Stimulated activated naive CD8-positive, alpha-beta T cell treated with anti-CD3 and anti-CD28 coated beads, Interleukin-15, amount 100 ng/mL, for 72 hours (primary cell): ENCODE data around the gene CAMTA1.
"Not testable (repeated sequence)": the region's sequence is repeated elsewhere in the genome, so short reads cannot be mapped to it uniquely, and the experiment has no call there.

Experiments
- ATAC-seq: fragments of 150-1000 bp; cut with Tn5 transposase; 2 replicates; pipeline ENCODE4 v1.10.0; 2021; ENCODE audit warnings: mild to moderate bottlenecking, moderate library complexity
- DNase-seq, 2 donors: peaks; one replicate each; pipeline ENCODE4 v3.0.0; 2021 to 2022
- H3K27ac Mint-ChIP-seq, 2 donors: one replicate each; pipeline ENCODE4 v1.8.0; 2022; ENCODE audit warnings: mild to moderate bottlenecking in 2 of 2, mixed read lengths in 2 of 2, moderate library complexity in 2 of 2
- H3K27me3 Mint-ChIP-seq: one replicate; pipeline ENCODE4 v1.8.0; 2022; ENCODE audit warnings: mixed read lengths
- H3K4me1 Mint-ChIP-seq: one replicate; pipeline ENCODE4 v1.8.0; 2022; ENCODE audit warnings: mild to moderate bottlenecking, mixed read lengths
- H3K4me3 Mint-ChIP-seq, 2 donors: one replicate each; pipeline ENCODE4 v1.8.0; 2022; ENCODE audit warnings: mild to moderate bottlenecking in 2 of 2, mixed read lengths in 2 of 2, moderate library complexity in 1 of 2
- H3K9me3 Mint-ChIP-seq, 2 donors: one replicate each; pipeline ENCODE4 v1.8.0; 2022; ENCODE audit warnings: mixed read lengths in 2 of 2

Gene CAMTA1

DNA sequence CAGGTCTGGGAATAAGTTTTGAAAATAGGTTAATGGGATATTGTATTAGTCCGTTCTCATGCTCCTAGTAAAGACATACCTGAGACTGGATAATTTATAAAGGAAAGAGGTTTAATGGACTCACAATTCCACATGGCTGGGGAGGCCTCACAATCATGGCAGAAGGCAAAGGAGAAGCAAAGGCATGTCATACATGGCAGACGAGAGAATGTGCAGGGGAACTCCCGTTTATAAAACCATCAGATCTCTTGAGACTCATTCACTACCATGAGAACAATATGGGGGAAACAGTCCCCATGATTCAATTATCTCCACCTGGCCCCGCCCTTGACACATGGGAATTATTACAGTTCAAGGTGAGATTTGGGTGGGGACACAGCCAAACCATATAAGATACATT is 60.5 kb downstream of the CAMTA1 start:
- not testable (repeated sequence) for H3K4me3 Mint-ChIP-seq, ATAC-seq, H3K27ac Mint-ChIP-seq, H3K27me3 Mint-ChIP-seq, DNase-seq, H3K9me3 Mint-ChIP-seq, H3K4me1 Mint-ChIP-seq

DNA sequence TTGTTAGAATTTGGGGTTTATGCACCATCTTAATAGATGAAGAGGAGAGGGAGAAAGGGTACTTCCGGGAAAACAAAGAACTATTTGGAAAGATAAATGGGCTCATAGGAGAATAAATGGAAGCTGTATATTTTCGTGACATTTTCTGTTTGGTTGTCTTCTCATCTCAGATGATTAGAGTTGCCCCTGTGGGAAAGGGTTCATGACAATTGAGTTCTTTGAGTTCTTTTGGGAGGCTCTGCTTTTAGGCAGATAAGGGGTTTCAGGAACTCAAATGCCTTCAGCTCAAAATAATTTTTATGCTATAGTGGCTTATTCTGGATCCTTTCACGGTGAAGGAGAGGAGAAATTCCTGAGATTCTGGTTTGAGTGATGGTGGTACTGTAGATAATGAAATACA is 63.6 kb downstream of the CAMTA1 start:
- H3K9me3 Mint-ChIP-seq, result peaks cover 5 to 6% of the 10 kb centered on the region in 2 donors
- H3K4me3 Mint-ChIP-seq, result no peak overlapping the region
- H3K4me1 Mint-ChIP-seq, result no peaks in the 10 kb centered on the region
- ATAC-seq (no peak), DNase-seq (no peak)
- no peak overlapping the region for H3K27ac Mint-ChIP-seq
- H3K27me3 Mint-ChIP-seq, result no peaks in the 10 kb centered on the region

DNA sequence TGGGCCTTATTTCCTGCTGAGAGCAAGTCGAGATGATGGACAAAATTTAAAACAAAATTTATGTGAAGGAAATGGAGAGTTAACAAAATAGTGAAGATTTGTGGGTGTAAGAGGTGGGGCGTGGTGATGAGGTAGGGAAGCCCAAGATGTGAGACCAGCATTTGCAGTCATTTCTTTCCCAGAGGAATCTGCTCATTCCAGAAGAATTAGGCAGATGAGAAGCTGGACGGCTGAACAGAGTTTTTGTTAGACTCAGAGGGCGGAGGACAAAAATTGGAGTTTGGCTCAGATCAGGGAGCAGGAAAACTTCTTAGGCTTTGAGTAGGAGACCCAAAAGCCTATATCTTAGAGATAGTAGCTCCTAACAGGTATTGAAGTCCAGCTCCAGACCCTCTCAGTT is 65.3 kb downstream of the CAMTA1 start:
- ATAC-seq (no peak), DNase-seq (no peak)
- Mint-ChIP-seq H3K27me3 (no peaks in the 10 kb centered on the region), H3K4me1 (no peaks in the 10 kb centered on the region), H3K9me3 (peaks cover 3 to 9% of the 10 kb centered on the region in 2 donors), H3K4me3 (no peak overlapping the region), H3K27ac (no peak overlapping the region)

DNA sequence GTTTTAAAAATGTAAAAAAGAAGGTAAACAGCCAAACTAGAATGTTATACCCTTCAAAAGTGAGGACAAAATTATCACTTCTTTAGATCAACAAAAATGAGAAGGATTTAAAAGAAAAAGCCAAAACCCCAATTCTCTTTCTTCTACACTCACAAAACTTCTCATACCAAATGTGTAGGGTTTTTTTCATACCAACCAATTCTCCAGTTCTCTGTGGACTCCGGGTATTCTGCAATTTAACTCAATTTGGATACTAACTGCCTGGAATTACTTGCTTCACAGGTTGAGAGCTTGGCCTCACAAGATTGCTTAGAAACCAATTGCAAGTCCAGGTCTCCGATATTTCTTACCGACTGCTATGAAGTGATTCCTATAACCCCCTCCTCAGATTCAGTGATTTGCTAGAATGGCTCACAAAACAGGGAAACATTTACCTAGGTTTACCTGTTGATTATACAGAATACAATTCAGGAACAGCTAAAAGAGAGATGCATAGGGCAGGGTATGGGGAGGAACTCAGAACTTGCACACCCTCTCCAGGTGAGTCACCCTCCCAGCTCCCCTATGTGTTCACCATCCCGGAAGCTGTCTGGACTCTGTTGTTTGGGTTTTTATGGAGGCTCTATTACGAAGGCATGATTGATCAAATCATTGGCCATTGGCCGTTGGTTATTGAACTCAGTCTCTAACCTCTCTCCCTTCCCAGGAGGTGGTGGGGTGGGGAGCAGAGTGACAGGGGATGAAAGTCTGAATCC is 67.1 kb downstream of the CAMTA1 start:
- Mint-ChIP-seq H3K4me1 (peaks cover 6% of the 10 kb centered on the region), H3K9me3 (peaks cover 0 to 5% of the 10 kb centered on the region in 2 donors), H3K4me3 (no peak overlapping the region), H3K27ac (no peak overlapping the region), H3K27me3 (no peaks in the 10 kb centered on the region)
- no peak for DNase-seq
- ATAC-seq, result no peak

DNA sequence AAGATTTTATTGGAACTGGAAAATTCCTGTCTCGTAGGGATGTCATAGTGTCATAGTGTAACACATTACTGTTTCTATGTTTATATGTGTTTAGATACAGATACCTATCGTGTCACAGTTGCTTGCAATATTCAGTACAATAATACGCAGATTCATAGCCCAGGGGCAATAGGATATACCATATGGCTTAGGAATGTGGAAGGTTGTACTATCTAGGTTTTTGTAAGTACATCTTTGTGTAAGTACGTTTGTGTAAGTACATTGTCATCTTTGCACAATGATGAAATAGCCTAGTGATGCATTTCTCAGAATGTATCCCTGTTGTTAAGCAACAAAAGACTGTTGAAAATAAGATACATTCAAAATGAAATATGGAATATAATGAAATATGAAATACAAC is 68.9 kb downstream of the CAMTA1 start:
- no peaks in the 10 kb centered on the region for H3K27me3 Mint-ChIP-seq

DNA sequence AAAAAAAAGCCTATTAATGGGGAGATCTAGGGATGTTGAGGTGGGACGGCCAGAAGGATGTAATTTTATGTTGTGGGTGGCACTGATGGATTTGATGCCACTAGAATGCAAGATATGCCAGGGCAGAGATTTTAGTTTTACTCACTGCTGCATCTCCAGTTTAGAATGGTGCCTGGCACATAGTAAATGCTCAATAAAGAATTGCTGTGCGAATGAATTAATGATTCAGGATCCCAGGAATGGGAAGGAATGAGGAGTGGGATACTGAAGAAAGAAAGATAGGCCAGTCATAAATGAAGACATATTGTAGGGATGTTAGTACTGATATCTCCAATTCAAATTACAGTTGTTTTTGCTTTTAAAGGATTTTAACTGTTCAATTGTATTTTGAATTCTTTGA is 72.6 kb downstream of the CAMTA1 start:
- no peak overlapping the region for H3K4me3 Mint-ChIP-seq
- DNase-seq (no peak), ATAC-seq (no peak)
- peaks cover 15% of the 10 kb centered on the region for H3K4me1 Mint-ChIP-seq
- no peaks in the 10 kb centered on the region for H3K27me3 Mint-ChIP-seq
- no peak overlapping the region for H3K27ac Mint-ChIP-seq
- H3K9me3 Mint-ChIP-seq, result peaks cover 0 to 5% of the 10 kb centered on the region in 2 donors

More for the DNA sequence above, 68.9 kb downstream of the CAMTA1 start:
- Mint-ChIP-seq H3K4me3 (no peak overlapping the region), H3K27ac (no peak overlapping the region), H3K4me1 (peaks cover 6% of the 10 kb centered on the region), H3K9me3 (peaks cover 0 to 5% of the 10 kb centered on the region in 2 donors)
- ATAC-seq (no peak), DNase-seq (no peak)

DNA sequence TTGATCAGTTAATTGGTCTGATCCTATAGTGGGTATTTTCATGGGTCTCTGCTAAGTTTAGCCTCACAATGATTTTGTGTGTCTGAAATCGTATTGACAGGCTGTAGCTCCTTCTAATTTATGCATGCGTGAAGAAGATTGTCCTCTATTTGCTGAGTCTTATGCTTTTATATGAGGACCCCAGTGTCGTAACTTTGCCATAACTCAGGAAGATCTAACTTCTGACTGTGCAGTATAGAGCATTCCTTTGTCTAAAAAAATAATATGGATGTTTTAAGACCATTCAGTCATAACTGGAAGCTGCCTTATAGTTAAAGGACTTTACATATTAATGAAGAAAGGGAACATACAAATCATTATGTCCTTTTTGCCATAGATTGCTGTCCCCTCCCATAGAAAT is 73.3 kb downstream of the CAMTA1 start:
- Mint-ChIP-seq H3K9me3 (peaks cover 0 to 5% of the 10 kb centered on the region in 2 donors), H3K27ac (no peak overlapping the region), H3K4me1 (peaks cover 15% of the 10 kb centered on the region), H3K4me3 (no peak overlapping the region), H3K27me3 (no peaks in the 10 kb centered on the region)
- ATAC-seq (no peak), DNase-seq (no peak)

DNA sequence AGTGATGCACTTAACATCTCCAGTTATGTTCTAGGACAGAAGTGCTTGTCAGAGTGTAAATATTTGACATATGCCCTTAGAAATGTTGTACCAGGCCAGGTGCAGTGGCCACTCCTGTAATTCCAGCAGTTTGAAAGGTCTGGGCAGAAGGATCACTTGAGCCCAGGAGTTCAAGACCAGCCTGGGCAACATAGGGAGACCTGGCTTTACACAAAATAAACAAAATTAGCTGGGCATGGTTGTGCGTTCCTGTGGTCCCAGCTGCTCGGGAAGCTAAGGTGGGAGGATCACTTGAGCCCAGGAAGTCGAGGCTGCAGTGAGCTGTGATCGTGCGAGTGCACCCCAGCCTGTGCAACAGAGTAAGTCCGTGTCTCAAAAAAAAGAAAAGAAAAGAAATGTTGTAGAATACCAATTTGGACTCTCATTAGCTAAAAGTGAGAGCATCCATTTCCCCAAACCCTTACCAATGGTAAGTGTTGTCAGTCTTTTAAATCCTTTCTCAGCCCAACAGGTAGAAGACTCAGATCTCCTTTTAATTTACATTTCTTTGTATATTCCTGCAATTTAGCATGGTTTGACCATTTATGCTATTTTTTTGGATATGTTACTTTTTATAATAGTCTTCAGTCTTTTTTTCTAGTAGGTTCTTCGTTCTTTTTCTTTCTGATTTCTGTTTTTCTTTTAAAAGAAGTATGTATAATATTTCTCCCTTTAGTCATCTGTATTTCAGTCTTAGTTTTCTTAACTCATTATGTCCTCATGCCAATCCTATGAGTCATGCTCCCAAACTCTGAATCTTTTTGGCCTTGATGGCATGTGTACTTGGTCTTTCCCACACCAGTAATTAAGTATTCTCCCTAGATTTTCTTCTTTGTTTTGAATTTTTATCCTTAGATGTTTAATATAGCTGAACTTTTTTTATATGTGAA is 74.4 kb downstream of the CAMTA1 start:
- Mint-ChIP-seq H3K9me3 (peaks cover 0 to 5% of the 10 kb centered on the region in 2 donors), H3K27me3 (no peaks in the 10 kb centered on the region), H3K4me3 (no peak overlapping the region), H3K27ac (no peak overlapping the region), H3K4me1 (peaks cover 22% of the 10 kb centered on the region)
- ATAC-seq (no peak), DNase-seq (no peak)

DNA sequence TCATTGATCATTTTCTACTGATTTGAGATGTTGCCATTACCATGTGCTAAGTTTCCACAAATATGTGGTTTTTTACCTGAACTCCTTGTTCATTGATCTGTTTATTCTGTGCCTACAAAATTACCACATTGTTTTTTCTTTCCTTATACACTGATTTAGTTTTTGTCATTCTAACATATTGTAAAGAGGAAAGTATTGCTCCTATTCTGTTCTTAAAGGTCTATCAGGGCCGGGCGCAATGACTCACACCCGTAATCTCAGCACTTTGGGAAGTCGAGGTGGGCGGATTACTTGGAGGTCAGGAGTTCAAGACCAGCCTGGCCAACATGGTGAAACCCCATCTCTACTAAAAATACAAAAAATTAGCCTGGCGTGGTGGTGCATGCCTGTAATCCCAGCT is 75.1 kb downstream of the CAMTA1 start:
- Mint-ChIP-seq H3K27ac (no peak overlapping the region), H3K4me3 (no peak overlapping the region), H3K9me3 (peaks cover 0 to 2% of the 10 kb centered on the region in 2 donors), H3K4me1 (peaks cover 22% of the 10 kb centered on the region), H3K27me3 (no peaks in the 10 kb centered on the region)
- no peak for DNase-seq
- ATAC-seq, result no peak

DNA sequence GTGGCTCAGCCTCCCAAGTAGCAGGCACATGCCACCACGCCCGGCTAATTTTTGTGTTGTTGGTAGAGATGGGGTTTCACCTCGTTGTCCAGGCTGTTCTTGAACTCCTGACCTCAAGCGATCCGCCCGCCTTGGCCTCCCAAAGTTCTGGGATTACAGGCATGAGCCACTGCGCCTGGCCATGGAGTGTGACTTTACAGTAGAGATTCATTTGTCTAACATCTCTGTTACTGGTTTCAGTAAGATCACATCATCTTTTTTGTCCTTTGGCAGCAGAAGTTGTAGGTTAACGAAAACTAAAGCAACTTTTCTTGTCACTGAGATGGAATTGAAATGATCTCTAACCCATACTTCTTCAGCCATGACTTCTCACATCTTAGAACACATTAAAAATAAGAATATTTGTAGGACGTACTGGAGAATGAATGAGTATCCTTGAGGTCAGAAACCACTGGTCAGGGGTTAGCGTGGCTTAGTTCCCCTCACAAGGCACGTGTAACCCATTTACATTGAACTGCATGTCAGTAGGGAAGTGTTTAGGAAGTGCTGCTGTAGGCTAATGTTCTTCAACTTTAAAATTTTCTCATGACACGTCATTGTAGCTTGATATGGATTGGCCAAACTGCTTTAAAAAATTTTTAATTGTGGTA is 75.9 kb downstream of the CAMTA1 start:
- Mint-ChIP-seq H3K4me1 (peaks cover 22% of the 10 kb centered on the region), H3K27ac (no peak overlapping the region), H3K9me3 (no peaks in the 10 kb centered on the region), H3K27me3 (no peaks in the 10 kb centered on the region), H3K4me3 (no peak overlapping the region)
- no peak for DNase-seq
- ATAC-seq, result no peak

DNA sequence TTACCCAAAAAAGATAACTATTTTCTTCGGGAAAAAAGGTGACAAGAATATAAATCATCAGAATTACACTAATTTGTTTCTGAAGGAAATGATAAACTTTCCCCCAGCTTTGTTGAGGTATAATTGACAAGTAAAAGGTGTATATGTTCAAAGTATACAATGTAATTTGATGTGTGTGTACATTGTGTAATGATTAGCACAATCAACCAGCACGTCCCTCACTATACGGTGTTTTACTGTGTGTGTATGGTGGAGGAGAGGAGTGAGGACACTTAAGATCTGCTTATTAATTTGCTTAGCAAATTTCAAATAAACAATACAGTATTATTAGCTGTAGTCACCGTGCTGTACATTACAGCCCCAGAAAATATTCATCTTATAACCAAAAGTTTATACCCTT is 77.7 kb downstream of the CAMTA1 start:
- no peak for ATAC-seq

DNA sequence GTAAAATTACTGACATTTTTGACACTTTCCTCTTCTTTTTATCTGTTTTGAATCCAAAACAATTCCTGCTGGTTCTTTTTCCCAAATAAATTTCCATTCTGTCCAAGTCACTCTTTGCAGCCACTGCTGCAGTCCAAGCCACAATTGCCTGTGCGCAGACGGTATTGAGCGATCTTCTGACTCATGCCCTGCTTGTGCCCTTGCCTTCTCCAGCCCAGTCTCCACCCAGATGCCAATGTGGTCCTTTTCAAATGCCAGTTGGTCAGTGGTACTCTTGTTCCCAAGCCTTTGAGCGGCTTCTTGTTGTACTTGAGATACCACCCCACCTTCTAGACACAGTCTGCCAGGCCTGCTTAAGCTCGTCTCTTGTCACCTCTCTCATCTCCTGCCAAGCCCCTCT is 78.9 kb downstream of the CAMTA1 start:
- peak overlapping the region in 1 of 2 donors; percentile 92 for H3K27ac Mint-ChIP-seq
- no peak overlapping the region for H3K4me3 Mint-ChIP-seq
- H3K4me1 Mint-ChIP-seq, result peaks cover 39% of the 10 kb centered on the region

More for the DNA sequence above, 77.7 kb downstream of the CAMTA1 start:
- Mint-ChIP-seq H3K27me3 (no peaks in the 10 kb centered on the region), H3K4me3 (no peak overlapping the region), H3K4me1 (peaks cover 26% of the 10 kb centered on the region), H3K27ac (no peak overlapping the region), H3K9me3 (no peaks in the 10 kb centered on the region)
- DNase-seq, result no peak

DNA sequence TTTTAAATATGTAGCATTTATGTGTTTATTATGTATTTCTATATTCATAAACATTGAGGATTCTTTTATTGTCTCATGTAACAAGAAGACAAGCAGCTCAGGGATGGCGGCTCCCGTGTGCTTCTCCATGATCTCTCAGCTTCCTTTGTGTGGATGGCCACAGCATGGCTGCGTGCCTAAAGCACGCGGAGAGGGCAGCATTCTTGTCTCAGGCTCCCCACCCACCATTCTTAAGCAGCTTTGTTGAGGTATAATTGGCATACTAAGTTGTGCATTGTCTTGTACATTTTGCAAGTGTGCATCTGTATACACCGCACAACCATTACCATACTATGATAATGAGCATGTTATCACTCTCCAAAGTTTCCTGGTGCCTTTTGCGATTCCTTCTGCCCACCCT is 81.6 kb downstream of the CAMTA1 start:
- Mint-ChIP-seq H3K4me3 (no peak overlapping the region), H3K4me1 (peaks cover 40% of the 10 kb centered on the region), H3K27me3 (no peaks in the 10 kb centered on the region), H3K27ac (no peak overlapping the region), H3K9me3 (no peaks in the 10 kb centered on the region)
- ATAC-seq (no peak), DNase-seq (no peak)

More for the DNA sequence above, 78.9 kb downstream of the CAMTA1 start:
- no peaks in the 10 kb centered on the region for H3K9me3 Mint-ChIP-seq
- no peaks in the 10 kb centered on the region for H3K27me3 Mint-ChIP-seq
- DNase-seq (no peak), ATAC-seq (no peak)

DNA sequence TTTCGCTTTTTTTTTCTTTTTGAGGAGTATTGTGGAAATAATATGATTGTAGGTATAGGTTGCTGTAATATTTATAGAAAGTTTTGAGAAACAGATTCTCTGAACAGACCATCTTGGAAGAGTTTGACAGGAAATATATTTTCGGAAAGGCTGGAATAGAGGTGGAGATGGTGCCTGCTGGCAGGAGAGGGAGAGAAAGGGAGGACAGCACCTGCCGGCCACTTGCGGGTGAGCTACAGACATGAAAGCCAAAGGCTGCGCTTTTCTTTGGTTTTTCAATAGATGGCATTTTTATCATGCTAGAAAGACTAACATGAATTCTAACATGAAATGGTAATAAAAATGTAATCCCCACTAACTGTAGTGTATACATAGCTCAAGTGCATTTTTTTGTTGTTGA is 82.1 kb downstream of the CAMTA1 start:
- H3K4me3 Mint-ChIP-seq, result no peak overlapping the region
- no peak for ATAC-seq
- H3K4me1 Mint-ChIP-seq, result peaks cover 45% of the 10 kb centered on the region
- DNase-seq, result no peak
- no peak overlapping the region for H3K27ac Mint-ChIP-seq
- H3K9me3 Mint-ChIP-seq, result no peaks in the 10 kb centered on the region
- no peaks in the 10 kb centered on the region for H3K27me3 Mint-ChIP-seq

DNA sequence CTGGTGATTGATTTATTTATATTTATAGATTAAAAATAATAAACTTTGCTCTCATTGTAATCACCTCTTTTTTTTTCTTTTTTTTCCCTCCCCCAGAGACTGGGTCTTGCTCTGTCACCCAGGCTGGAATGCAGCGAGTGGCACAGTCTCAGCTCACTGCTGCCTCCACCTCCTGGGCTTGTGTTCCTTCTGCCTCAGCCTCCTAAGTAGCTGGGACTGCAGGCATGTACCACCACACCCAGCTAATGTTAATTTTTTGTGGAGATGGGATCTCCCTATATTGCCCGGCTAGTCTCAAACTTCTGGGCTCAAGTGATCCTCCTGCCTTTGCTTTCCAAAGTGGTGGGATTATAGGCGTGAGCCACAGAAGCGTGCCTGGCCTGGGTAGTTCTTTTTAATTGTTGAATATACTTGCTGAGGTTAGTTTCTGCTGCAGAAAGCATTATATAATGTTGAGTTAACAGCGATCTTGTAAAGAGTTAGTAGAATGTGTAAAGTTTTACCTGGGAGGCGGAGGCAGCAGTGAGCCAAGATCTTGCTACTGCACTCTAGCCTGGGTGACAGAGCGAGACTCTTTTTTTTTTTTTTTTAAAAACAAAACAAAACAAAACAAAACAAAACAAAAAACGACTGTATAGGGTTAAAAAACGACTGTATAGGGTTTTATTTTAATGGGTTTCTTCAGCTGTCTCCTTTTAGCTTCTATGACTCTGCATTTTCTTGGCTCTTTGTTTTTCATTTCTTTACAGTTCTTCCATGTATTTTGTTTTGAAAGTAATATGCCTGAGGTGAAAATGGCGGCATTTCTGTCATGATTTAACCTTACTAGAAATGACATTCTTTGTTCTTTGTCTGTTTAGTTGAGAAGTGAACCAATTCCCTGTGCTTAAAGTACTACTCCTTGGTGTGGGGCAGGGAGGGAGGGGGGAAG is 82.7 kb downstream of the CAMTA1 start:
- Mint-ChIP-seq H3K27me3 (no peaks in the 10 kb centered on the region), H3K4me1 (peaks cover 52% of the 10 kb centered on the region), H3K27ac (no peak overlapping the region), H3K9me3 (no peaks in the 10 kb centered on the region), H3K4me3 (no peak overlapping the region)
- ATAC-seq, result no peak
- no peak for DNase-seq
